GM23338 (cell line): ENCODE measurements around the gene ESR1.

ENCODE experiments used
- CREB1 ChIP-seq: fragments of 250-450 bp; sonication (Bioruptor Pico); IDR thresholded peaks from 2 replicates; pipeline ENCODE4 v1.5.0; 2020; ENCODE audit warnings: low read depth, mild to moderate bottlenecking, moderate library complexity
- POLR2AphosphoS5 ChIP-seq: IDR thresholded peaks from 2 replicates; pipeline ENCODE4 v1.6.1; 2016; ENCODE audit warnings: antibody characterized with exemption, low read depth

- TF ChIP-seq POLR2AphosphoS5 = no peak
- TF ChIP-seq CREB1 = no peak
Observed at GRCh38 chr6:152091201-152091600, 283.7 kb downstream of the ESR1 start.
